Measurements from ENCODE around the gene COA1.
"Not testable (repeated sequence)": the region's sequence is repeated elsewhere in the genome, so short reads cannot be mapped to it uniquely, and the experiment has no call there.

Gene COA1, protein sequence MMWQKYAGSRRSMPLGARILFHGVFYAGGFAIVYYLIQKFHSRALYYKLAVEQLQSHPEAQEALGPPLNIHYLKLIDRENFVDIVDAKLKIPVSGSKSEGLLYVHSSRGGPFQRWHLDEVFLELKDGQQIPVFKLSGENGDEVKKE

DNA sequence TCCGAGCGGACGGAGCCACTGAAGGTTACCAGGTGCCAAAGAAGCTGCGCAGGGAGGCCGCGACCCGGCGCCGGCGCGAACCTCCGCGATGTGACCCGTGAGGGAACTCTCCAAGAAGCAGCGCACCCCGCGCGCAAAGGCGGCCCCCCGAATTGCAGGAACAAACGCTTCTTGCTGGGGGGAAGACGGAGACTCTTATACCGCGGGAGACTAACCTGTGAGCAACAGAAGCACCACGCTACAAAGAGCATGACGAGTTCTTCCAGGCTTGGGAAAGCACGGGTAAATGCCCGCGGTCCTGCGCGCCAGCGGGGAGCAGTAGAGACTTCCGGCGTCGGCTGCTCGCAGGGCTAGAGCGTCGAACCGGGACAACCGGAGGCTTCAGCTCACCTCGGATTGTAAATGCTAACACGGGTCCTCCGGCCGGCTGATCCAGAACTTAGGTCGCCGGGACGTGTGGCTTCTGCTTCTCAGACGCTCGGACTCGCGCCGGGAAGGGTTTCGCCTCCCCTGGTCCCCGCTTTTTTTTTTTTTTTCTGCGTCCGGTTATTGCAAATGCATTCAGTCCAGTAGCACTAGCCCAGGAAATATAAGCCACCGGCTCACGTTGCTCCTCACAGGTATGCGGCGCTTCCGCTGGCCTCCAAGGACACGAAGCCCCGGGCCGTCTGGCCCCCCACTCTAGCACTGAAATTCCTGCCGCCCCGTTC is at the start of gene COA1:
Gene COA1, minus strand, starts transcription at position 310 of the 710 bp plus-strand sequence. CDS start 80,909 bp downstream, outside the sequence.
- peak; percentile 94 for DNase-seq

DNA sequence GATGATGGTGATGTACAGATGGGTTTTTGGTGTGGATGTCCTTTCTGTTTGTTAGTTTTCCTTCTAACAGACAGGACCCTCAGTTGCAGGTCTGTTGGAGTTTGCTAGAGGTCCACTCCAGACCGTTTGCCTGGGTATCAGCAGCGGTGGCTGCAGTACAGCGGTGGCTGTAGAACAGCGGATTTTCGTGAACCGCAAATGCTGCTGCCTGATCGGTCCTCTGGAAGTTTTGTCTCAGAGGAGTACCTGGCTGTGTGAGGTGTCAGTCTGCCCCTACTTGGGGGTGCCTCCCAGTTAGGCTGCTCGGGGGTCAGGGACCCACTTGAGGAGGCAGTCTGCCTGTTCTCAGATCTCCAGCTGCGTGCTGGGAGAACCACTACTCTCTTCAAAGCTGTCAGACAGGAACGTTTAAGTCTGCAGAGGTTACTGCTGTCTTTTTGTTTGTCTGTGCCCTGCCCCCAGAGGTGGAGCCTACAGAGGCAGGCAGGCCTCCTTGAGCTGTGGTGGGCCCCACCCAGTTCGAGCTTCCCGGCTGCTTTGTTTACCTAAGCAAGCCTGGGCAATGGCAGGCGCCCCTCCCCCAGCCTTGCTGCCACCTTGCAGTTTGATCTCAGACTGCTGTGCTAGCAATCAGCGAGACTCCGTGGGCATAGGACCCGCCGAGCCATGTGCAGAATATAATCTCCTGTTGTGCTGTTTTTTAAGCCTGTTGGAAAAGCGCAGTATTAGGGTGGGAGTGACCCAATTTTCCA is 49.1 kb upstream of the COA1 start:
- DNase-seq = not testable (repeated sequence)

DNA sequence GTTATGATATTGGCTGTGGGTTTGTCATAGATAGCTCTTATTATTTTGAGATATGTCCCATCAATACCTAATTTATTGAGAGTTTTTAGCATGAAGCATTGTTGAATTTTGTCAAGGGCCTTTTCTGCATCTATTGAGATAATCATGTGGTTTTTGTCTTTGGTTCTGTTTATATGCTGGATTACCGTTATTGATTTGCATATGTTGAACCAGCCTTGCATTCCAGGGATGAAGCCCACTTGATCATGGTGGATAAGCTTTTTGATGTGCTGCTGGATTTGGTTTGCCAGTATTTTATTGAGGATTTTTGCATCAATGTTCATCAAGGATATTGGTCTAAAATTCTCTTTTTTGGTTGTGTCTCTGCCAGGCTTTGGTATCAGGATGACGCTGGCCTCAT is 45.9 kb upstream of the COA1 start:
- DNase-seq = not testable (repeated sequence)

DNA sequence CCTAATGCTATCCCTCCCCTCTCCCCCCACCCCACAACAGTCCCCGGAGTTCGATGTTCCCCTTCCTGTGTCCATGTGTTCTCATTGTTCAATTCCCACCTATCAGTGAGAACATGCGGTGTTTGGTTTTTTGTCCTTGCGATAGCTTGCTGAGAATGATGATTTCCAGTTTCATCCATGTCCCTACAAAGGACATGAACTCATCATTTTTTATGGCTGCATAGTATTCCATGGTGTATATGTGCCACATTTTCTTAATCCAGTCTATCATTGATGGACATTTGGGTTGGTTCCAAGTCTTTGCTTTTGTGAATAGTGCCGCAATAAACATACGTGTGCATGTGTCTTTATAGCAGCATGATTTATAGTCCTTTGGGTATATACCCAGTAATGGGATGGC is 43.9 kb upstream of the COA1 start:
- not testable (repeated sequence) for DNase-seq

DNA sequence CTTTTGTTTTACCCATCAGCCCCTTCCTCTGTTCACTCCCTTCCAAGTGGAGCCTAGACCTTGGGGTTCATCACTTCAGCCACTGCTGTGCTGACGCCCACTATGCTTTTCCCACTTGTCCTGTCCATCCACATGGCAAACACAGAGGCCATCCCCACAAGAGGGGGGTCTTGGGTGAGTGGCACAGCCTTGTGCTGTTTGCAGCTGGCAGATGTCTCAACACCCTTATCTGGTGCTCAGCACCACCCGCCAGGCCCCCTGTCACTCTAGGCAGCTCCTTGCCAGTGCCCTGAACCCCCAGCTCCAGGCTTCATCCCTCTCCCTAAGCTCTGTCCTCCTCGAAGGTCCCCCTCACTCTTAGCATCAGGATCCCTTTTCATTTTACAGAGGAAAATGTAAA is 42.2 kb upstream of the COA1 start:
- no peak for DNase-seq

DNA sequence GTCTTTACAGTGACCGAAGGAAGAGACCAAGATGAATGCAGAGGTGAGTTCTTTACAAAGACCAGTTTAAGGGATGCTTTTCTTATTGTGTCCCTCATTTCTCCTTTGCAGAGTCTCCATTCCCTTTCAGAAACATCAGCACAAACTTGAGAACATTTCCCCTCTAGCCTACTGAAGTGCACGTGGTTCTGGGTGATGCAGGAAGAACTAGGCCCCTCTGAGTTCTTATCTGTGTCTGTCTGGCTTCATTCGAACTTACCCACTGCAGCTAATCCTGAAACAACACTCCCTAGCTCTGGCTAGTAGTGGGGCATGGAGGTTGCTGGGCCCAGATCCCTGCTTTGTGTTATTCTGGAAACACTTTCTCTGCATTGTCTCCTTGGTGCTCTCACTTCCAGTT is 41.8 kb upstream of the COA1 start:
- DNase-seq = no peak

DNA sequence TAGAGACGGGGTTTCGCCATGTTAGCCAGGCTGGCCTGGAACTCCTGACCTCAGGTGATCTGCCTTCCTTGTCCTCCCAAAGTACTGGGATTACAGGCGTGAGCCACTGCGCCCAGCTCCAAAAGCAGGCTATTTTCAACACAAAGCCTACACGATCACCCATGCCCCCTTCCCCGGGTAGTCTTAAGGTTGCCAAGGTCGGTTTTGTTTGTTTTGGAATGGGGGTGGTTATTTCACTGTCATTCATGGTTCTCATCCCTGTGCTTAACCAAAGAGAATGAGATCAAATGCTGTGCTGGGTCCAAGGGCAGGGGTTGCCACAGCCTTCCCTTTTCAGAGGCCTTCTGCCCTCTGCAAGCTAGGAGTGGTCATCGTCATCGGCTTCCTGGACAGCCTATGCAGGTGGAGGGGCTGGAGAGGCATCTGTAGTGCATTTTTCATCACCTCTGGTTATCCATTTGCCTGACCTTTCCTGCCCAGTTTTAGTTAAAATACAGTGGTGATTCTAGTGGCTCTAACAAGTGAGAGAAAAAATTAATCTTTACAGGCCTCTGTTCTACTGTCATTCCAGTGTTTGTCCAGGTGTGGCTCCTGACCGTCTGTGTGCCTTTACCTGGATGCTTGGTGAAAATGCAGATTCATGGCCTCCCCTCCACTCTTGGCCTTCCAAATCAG is 40.6 kb upstream of the COA1 start:
- DNase-seq = no peak

DNA sequence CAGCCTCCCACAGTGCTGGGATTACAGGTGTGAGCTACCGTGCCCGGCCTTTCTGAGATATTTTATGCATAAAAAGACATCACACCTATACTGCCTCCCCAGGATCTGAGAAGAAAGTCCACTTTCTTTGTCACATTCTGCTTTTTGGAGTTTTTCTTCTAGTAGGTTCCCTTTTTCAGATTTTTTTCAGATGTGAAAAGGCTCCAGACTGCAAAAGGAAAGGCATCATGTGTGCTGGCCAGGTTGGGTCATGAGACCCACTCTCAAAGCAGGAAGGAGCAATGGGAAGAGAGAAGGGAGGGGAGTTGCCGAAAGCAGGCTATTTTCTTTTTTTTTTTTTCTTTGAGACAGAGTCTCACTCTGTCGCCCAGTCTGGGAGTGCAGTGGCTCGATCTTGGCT is 40.0 kb upstream of the COA1 start:
- no peak for DNase-seq

DNA sequence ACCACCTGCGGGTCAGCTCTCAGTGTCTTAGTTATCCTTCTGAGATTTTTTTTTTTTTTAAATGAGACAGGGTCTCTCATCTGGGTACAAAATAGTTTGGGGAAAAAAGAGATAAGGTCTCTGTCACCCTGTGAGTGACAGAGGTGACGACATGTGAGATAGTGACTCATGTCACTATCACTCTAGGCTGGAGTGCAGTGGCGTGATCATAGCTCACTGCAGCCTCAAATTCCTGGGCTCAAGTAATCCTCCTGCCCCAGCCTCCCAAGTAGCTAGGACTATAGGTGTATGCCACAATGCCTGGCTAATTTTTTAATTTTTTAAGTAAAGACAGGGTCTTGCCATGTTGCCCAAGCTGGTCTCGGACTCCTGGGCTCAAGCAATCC is 39.6 kb upstream of the COA1 start:
- DNase-seq = no peak

DNA sequence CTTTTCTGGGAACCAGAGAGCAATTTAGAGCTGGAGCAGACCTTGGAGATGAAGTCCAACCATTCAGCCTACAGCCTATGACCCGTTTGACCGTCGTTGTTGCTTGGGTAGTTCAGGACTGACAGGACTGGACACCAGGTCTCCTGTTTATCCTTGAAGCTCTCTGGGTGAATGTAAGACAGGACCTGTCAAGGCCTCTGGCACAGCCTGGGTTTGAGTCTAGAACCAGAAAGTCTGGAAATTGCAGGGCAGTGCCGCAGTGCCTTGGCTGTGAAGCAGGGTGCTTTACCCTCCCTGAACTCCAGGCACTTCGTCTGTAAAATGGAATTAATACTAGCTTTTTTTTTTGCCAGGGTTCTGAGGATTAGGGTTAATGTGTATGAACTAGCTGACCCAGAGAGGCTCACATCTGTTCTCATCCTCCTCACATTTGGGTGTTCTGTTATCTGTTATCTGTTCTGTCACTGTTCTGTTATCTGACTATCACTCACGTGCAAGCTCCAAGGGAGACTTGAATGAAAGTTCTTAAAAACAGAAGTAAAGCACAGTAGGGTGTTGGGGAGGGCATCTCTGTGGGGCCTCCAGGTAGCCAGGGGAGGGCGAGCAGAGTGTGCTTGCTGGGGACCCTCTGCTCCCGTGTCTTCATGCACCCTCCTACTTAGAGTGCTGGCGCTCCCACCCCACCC is 39.0 kb upstream of the COA1 start:
- DNase-seq = no peak

DNA sequence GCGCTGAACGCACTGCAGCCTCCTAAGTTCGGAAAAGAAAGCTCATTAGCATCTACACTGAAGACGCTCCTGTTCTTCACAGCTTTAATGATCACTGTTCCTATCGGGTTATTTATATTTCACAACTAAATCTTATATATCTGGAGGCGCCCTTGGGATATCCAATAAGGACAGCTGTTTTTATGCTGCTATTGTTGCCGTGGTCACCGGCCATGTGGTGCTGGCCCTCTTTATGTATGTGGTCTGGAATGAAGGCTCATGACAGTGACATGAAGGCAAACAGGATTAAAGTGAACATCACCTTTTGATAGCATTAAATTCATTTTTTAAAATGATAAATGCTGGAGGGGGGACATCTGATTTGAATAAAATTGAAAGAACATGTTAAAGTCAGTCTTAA is 38.0 kb upstream of the COA1 start:
- DNase-seq = no peak

DNA sequence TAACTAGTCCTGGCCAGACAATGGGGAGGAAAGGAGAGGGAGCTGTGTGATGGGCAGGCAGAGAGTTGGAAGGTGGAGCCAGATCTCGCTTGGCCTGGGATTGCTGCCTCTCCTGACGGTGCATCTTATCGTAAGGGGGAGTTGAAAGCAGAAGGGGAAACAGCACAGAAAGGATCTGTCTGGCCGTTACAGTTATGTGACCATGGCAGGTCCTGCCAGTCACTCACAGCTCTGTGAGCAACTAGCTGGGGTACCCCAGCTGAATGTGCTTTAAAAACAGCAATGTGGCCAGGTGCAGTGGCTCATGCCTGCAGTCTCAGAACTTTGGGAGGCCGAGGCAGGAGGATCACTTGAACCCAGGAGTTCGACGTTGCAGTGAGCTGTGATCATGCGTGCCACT is 37.2 kb upstream of the COA1 start:
- DNase-seq = no peak

DNA sequence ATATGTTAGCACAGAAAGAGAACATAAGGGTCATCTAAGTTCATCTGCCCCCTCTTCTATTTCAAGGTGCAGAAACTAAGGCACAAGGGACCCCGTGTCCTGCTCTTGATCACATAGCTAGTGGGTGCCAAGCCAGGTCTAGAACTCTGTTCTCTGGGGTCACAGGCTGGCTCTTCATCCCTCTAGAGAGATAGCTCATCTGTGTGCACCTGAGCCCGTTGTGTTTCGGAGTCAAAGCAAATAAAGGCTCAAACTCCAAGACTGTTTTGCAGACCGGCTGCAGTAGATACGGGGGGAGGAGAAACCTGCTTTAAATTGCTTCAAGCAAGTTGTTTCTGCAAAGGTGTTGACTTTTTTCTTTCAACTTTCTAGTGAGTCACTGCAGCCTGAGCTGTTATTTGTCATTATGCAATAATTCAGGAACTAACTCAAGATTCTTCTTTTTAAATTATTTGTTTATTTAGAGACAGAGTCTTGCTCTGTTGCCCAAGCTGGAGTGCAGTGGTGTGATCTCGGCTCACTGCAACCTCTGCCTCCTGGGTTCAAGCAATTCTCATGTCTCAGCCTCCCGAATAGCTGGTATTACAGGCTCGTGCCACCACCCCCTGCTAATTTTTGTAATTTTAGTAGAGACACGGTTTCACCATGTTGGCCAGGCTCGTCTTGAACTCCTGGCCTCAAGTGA is 35.6 kb upstream of the COA1 start:
- no peak for DNase-seq

DNA sequence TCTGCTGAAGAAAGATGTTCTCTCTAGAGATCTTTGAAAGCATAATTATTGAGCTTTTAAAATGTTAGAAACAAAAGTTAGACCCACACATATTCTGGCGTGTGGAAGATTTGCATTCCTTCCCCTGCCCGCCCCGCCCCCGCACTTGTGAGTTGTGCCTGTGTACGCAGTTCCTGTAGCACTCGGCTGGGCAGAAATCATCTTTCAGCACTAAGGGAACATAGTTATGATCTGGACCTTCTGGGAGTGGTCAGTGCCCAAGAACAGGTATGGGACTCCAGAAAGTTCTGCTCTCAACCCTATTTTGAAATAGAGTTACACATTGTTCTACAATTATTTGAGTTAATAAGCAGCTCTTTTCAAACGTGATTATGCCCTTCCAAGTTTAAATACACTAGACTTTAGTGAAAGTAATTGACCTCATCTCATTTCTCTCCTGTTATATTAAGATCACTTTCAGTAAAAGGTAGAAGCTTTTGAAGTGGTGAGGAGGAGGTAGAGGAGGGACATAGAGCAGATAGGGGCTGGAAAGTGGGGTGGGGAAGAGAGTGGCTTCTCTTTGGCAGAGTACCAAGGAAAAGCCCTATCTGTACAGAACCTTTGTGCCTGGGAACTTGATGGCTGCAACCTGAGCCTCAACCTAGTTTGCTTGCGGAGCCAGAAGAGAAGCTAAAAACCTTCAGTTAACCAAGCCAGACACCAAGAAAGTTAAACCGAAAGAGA is 34.9 kb upstream of the COA1 start:
- no peak for DNase-seq

DNA sequence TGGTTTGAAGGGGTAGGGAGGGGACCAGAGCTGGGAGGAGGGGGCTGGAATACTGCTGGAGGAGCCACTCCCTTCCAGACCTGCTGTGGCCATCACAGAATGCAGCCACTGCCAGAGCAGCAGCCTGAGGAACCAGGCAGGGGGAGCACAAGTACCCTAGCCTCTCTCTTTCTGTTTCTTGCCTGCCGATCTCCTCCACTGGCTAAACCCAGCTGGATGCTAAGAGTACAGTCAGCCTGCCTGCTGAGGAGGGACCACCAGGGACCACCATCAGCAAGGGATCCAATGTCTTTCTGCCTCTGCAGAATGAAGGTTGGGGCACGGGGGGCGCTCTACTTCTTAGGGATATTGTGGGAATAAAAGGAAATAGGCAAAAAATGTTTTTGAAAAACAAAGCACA is 33.9 kb upstream of the COA1 start:
- no peak for DNase-seq

DNA sequence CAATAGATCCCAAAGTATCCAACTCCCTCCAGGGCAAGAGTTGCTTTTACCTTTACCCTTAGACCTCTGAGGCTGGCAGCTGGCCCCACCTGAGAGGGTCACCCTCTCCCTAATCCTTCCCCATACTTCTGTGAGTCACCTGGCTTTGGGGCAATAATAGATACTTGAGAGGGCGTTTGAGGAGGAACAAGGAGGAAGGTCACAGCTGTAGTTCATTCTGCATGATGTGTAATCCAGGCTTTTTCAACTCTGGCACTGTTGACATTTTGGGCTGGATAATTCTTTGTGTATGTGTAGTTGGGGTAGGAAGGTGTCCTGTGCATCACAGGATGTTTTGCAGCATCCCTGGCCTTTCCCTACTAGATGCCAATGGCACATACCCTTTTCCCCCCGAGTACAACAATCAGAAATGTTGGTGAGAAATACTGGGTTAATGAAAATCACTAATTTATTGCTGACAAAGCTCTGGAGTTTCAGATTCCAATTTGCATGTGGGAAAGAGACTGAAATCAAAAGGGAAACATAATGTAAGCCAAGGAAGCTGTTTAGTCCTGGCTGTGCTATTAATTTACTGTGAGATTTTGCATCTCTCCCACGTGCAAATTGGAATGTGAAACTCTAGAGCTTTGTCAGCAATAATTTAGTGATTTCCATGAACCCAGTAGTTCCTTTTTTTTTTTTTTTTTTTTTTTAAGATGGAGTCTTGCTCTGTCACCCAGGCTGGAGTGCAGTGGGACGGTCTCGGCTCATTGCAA is 32.8 kb upstream of the COA1 start:
- DNase-seq = peak; percentile 26

DNA sequence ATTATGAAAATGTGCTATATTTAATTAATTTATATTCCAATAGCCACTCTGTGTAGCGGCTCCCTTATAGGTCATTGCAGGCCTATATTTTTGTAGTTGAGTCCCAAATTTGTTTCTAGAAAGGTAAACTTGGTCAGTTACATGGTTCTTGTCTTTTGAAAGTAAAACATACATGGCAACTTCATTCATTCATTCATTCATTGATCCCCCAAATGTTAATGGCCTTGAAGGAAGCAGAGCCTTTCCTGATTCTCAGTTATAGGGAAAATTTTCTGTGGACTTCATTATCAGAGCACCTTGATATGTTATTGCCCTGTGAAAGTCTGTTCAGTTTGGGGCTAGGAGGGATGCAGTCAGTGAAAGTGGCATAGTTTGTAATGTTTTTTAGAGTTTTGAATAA is 32.1 kb upstream of the COA1 start:
- DNase-seq = no peak

DNA sequence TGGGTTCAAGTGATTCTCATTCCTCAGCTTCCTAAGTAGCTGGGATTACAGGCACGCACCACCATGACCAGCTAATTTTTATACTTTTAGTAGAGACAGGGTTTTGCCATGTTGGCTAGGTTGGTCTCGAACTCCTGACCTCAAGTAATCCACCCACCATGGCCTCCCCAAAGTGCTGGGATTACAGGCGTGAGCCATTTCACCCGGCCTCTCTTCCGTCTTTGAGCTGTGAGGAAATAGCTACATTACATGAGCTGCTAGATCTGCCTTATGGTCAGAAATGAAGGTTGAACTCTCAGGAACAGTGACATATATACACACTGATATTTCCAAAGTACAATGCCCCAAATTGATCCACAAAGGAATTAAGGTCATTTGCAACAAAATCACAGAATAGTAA is 31.5 kb upstream of the COA1 start:
- no peak for DNase-seq

DNA sequence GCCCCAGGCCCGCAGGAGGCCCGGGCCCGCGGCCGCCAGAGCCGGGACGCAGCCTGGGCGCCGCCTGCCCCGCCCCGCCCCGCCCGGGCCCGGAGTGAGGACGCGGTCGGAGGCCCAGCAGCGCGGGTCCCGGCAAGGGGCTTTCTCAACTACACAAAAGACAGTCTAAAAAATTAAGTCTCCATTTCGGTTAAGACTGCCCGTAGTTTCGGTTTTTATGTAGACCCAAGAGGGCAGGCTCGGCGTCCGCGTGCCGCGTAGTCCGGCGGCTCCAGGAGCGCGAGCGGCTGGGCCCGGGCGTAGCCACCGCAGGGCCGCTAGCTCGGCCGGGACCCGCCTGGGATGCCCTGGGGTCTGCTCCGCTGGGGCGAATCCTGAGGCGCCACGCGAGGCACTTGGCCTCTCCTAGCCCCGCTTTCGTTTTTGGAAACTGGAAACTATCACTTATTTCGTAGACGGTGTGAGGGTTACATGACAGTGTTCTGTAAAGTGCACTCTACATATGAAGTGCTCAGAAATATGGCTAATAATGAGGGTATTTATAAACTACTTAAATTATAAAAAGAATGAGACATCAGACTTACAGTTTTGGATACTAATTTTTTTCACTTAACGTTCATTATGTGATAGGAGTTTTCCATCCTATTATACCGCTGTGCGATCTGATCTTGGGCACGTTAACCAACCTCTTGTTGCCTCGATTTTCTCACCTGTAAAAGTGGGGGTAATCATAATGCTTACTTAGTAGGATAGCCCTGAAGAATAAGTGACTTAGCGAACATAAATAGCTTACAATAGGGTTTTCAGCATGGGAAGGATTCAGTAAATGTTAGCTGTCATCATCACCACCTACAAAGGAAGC is 29.7 kb upstream of the COA1 start:
- peak; percentile 69 for DNase-seq
